Vagina (tissue), 2 donors: Measurements from ENCODE around the gene TMEM52. TPM values are rescaled to one million over a fixed set of nuclear protein-coding genes. Genes with fewer than 3 reads are reported as not detected.

Experiments used
- DNase-seq, 2 donors: peaks; one replicate each; pipeline ENCODE4 v3.0.0-alpha.2; 2017; ENCODE audit errors: extremely low spot score in 2 of 2
- H3K27ac ChIP-seq: fragments of 200-600 bp; sonication (generic); one replicate; pipeline ENCODE4 v1.5.1; 2019
- H3K27me3 ChIP-seq: fragments of 200-600 bp; sonication (generic); one replicate; pipeline ENCODE4 v1.5.1; 2019
- H3K36me3 ChIP-seq, 2 donors: fragments of 200-600 bp; sonication (generic); one replicate each; pipeline ENCODE4 v1.5.1; 2017 to 2019
- H3K4me1 ChIP-seq: fragments of 200-600 bp; sonication (generic); one replicate; pipeline ENCODE4 v1.5.1; 2019
- H3K4me3 ChIP-seq, 2 donors: fragments of 200-600 bp; sonication (generic); 1 replicate in 1 of 2; 2 replicates in 1 of 2; pipeline ENCODE4 v1.5.1; 2016 to 2019
- H3K9me3 ChIP-seq: fragments of 200-600 bp; sonication (generic); one replicate; pipeline ENCODE4 v1.5.1; 2019
- CTCF ChIP-seq, 3 experiments: fragments of 450-650 bp in 2 of 3; fragments of 200-600 bp in 1 of 3; sonication (generic) in 1 of 3; IDR thresholded peaks; one replicate each; pipeline ENCODE4 v1.5.1; 2017 to 2019; ENCODE audit warnings: antibody characterized with exemption in 3 of 3, mild to moderate bottlenecking in 2 of 3, moderate library complexity in 2 of 3
- POLR2A ChIP-seq, 2 donors: fragments of 450-650 bp; IDR thresholded peaks; one replicate each; pipeline ENCODE4 v1.6.1; 2017; ENCODE audit warnings: antibody characterized with exemption in 2 of 2, mild to moderate bottlenecking in 2 of 2, moderate library complexity in 2 of 2
- POLR2AphosphoS5 ChIP-seq, 2 donors: sonication (generic); formaldehyde crosslinking; IDR thresholded peaks; one replicate each; pipeline ENCODE4 v1.9.0; 2017; ENCODE audit warnings: antibody characterized with exemption in 2 of 2, mild to moderate bottlenecking in 2 of 2, low read depth in 1 of 2; ENCODE audit not compliant: insufficient read depth in 1 of 2
- intact Hi-C: fragments of 100-400 bp; cut with DNase I; formaldehyde crosslinking; loops from one replicate; pipeline ENCODE4 v1.15.1; 2023
- total RNA-seq: library from RNA; depleted of rRNA; stranded (reverse); fragments of >200 nt; gene quantifications from one replicate; pipeline ENCODE4 v1.2.3, GENCODE V29; 2016

The TMEM52 gene
- total RNA-seq, 1 donor from 2014 or later, result 5.9 TPM

- Histone ChIP-seq H3K36me3 (no peaks in the 10 kb centered on the region), H3K27ac (no peak overlapping the region), H3K4me3 (no peak overlapping the region), H3K9me3 (no peaks in the 10 kb centered on the region), H3K27me3 (no peaks in the 10 kb centered on the region), H3K4me1 (peaks cover 5% of the 10 kb centered on the region)
- intact Hi-C loops, result loop anchor here (5.0 kb wide), 1 partner anchor 82 kb away; no protein-coding TSS in a partner anchor
- TF ChIP-seq POLR2A (IDR thresholded peaks at IDR 0.05), result no peak
- DNase-seq, result no peak
Measured at GRCh38 chr1:1964811-1965210, 45.7 kb upstream of the TMEM52 start.

- Histone ChIP-seq H3K27ac (no peak overlapping the region), H3K4me1 (peaks cover 9% of the 10 kb centered on the region), H3K4me3 (no peak overlapping the region), H3K27me3 (no peaks in the 10 kb centered on the region), H3K36me3 (no peaks in the 10 kb centered on the region), H3K9me3 (no peaks in the 10 kb centered on the region)
- TF ChIP-seq POLR2AphosphoS5 (IDR thresholded peaks at IDR 0.05; ENCODE audit: insufficient read depth in 1 of 2, low read depth in 1 of 2) (no peak), CTCF (IDR thresholded peaks at IDR 0.05) (no peak), POLR2A (IDR thresholded peaks at IDR 0.05) (no peak)
- intact Hi-C loops, result loop anchor here (5.0 kb wide), 1 partner anchor 84 kb away; no protein-coding TSS in a partner anchor
- no peak for DNase-seq
Measured at GRCh38 chr1:1963570-1963969, 44.5 kb upstream of the TMEM52 start.

GRCh38 chr1:1962752-1963151 is 43.7 kb upstream of the TMEM52 start:
- intact Hi-C loops, result loop anchor here (5.0 kb wide), 1 partner anchor 85 kb away; no protein-coding TSS in a partner anchor
- Histone ChIP-seq H3K9me3 (no peaks in the 10 kb centered on the region), H3K36me3 (no peaks in the 10 kb centered on the region), H3K4me1 (peaks cover 9% of the 10 kb centered on the region), H3K4me3 (no peak overlapping the region), H3K27ac (no peak overlapping the region), H3K27me3 (no peaks in the 10 kb centered on the region)
- TF ChIP-seq POLR2AphosphoS5 (IDR thresholded peaks at IDR 0.05; ENCODE audit: insufficient read depth in 1 of 2, low read depth in 1 of 2), result no peak
- TF ChIP-seq CTCF (IDR thresholded peaks at IDR 0.05), result no peak
- no peak for TF ChIP-seq POLR2A (IDR thresholded peaks at IDR 0.05)
- DNase-seq, result no peak

GRCh38 chr1:1960480-1961196 is 41.6 kb upstream of the TMEM52 start:
- H3K4me1 ChIP-seq, result peaks cover 9% of the 10 kb centered on the region
- no peaks in the 10 kb centered on the region for H3K27me3 ChIP-seq
- no peaks in the 10 kb centered on the region for H3K9me3 ChIP-seq
- DNase-seq, result no peak
- no peaks in the 10 kb centered on the region for H3K36me3 ChIP-seq
- intact Hi-C loops, result loop anchor here (5.0 kb wide), 1 partner anchor 87 kb away; no protein-coding TSS in a partner anchor
- no peak for TF ChIP-seq CTCF (IDR thresholded peaks at IDR 0.05)
- no peak for TF ChIP-seq POLR2A (IDR thresholded peaks at IDR 0.05)
- no peak for TF ChIP-seq POLR2AphosphoS5 (IDR thresholded peaks at IDR 0.05; ENCODE audit: insufficient read depth in 1 of 2, low read depth in 1 of 2)
- H3K4me3 ChIP-seq, result no peak overlapping the region
- no peak overlapping the region for H3K27ac ChIP-seq

- intact Hi-C loops, result loop anchor here (5.0 kb wide), 1 partner anchor 87 kb away; no protein-coding TSS in a partner anchor
- no peak for DNase-seq
- no peaks in the 10 kb centered on the region for H3K27me3 ChIP-seq
Measured at GRCh38 chr1:1959840-1960479, 40.9 kb upstream of the TMEM52 start.

More at GRCh38 chr1:1959840-1960479, 40.9 kb upstream of the TMEM52 start:
- TF ChIP-seq CTCF (IDR thresholded peaks at IDR 0.05) (peak; percentile 27 to 54 (median 48)), POLR2A (IDR thresholded peaks at IDR 0.05) (no peak), POLR2AphosphoS5 (IDR thresholded peaks at IDR 0.05; ENCODE audit: insufficient read depth in 1 of 2, low read depth in 1 of 2) (peak in 1 of 2 donors; percentile 24)
- H3K36me3 ChIP-seq, result no peaks in the 10 kb centered on the region
- no peaks in the 10 kb centered on the region for H3K9me3 ChIP-seq
- H3K4me1 ChIP-seq, result peaks cover 9% of the 10 kb centered on the region
- H3K4me3 ChIP-seq, result no peak overlapping the region
- no peak overlapping the region for H3K27ac ChIP-seq
